Testis (tissue), 2 donors: ENCODE measurements around the gene LRMDA.

ENCODE experiments used
- CTCF ChIP-seq, 3 experiments: fragments of 450-650 bp in 2 of 3; fragments of 200-600 bp in 1 of 3; sonication (generic) in 1 of 3; IDR thresholded peaks; one replicate each; pipeline ENCODE4 v1.5.1; 2016 to 2019; ENCODE audit warnings: antibody characterized with exemption in 3 of 3, mild to moderate bottlenecking in 2 of 3, moderate library complexity in 1 of 3
- POLR2A ChIP-seq: fragments of 450-650 bp; IDR thresholded peaks from one replicate; pipeline ENCODE4 v1.6.1; 2017; ENCODE audit warnings: antibody characterized with exemption, mild to moderate bottlenecking, moderate library complexity

GRCh38 chr10:75974080-75974479, 542.7 kb downstream of the LRMDA start:
- no peak for TF ChIP-seq POLR2A
- TF ChIP-seq CTCF (IDR thresholded peaks at IDR 0.05): no peak
